Forelimb muscle (tissue), 1 donor: ENCODE measurements around the gene CTSG. TPM values are rescaled to one million over a fixed set of nuclear protein-coding genes. Genes with fewer than 3 reads are reported as not detected.
"Not testable (repeated sequence)": the region's sequence is repeated elsewhere in the genome, so short reads cannot be mapped to it uniquely, and the experiment has no call there.

Source experiments
- DNase-seq: peaks from one replicate; pipeline ENCODE4 v3.0.0-alpha.2; 2013; ENCODE audit warnings: low read depth
- polyA plus RNA-seq: library from polyadenylated mRNA; unstranded; fragments of 120-200 nt; gene quantifications from one replicate; pipeline ENCODE4 v1.2.1, GENCODE V29; 2013; ENCODE audit not compliant: insufficient read length

The CTSG gene, protein sequence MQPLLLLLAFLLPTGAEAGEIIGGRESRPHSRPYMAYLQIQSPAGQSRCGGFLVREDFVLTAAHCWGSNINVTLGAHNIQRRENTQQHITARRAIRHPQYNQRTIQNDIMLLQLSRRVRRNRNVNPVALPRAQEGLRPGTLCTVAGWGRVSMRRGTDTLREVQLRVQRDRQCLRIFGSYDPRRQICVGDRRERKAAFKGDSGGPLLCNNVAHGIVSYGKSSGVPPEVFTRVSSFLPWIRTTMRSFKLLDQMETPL
- 2.5 TPM for polyA plus RNA-seq

DNA sequence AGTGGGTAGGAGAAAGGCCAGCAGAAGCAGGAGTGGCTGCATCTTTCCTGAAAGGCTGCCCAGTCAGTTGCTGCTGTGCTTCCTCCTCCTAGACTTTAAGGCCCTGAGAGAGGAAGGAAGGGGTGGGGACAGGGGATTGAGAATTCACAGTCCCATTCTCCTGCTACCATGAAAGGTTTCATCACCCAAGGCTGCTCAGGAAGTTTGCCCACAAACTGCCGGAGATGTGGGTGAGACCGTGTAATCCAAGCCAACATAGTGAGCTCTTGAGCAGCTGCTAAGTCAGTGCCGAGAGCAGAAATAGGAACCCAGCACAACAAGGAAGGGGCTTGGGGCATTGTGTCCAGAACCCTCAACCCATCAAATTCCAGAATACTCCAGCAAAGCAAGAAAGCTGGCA lies at the start of gene CTSG:
TSS of gene CTSG (minus strand) at position 69 of the 400 bp plus-strand sequence. CDS start at position 42, 27 bp downstream.
- DNase-seq = no peak

DNA sequence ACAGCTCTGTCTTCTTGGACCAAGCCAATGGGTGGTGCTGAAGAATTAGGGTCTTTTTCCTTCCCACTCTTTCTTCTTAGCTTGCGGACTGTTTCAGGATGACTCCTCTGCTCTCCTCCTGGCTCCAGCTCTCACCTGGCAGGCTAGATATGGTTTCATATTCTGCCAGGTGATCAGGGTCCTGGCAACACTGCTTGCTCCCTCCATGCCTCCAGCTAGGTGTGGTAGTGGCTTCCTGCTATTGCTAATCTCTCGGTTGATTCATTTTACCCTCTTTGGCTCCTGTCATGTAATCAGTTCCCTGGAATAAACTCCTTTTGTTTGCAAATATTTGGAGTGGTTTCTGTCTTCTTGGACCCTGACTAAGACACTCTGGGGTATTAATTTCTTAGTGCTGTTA lies 37.7 kb upstream of the CTSG start:
- DNase-seq = no peak

GRCh38 chr14:24613241-24613640 lies 37.2 kb upstream of the CTSG start:
- DNase-seq = no peak

DNA sequence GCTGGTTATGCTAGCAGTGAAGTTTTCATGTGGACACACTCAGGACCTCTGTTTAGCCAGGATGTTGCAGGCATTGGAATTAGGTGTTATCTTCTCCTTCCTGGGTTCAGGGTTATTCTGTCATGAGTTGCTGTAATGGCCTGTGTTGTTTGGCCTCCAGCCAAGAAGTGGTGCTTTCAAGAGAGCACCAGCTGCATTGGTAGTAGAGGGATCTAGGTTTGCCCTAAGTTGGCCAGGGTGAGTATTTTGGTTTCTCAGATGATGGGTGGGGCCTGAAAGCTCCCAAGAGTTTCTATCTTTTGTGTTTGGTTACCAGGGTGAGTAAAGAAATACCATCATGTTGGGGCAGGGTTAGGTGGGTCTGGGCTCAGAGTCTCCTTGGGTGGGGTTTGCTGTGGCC lies 36.1 kb upstream of the CTSG start:
- no peak for DNase-seq

- DNase-seq = no peak
Observed at GRCh38 chr14:24609655-24610344, 33.8 kb upstream of the CTSG start, which contains the start of gene GZMH. TSS of gene GZMH (minus strand) at chr14:24609685. CDS start at chr14:24609613, 72 bp downstream.

DNA sequence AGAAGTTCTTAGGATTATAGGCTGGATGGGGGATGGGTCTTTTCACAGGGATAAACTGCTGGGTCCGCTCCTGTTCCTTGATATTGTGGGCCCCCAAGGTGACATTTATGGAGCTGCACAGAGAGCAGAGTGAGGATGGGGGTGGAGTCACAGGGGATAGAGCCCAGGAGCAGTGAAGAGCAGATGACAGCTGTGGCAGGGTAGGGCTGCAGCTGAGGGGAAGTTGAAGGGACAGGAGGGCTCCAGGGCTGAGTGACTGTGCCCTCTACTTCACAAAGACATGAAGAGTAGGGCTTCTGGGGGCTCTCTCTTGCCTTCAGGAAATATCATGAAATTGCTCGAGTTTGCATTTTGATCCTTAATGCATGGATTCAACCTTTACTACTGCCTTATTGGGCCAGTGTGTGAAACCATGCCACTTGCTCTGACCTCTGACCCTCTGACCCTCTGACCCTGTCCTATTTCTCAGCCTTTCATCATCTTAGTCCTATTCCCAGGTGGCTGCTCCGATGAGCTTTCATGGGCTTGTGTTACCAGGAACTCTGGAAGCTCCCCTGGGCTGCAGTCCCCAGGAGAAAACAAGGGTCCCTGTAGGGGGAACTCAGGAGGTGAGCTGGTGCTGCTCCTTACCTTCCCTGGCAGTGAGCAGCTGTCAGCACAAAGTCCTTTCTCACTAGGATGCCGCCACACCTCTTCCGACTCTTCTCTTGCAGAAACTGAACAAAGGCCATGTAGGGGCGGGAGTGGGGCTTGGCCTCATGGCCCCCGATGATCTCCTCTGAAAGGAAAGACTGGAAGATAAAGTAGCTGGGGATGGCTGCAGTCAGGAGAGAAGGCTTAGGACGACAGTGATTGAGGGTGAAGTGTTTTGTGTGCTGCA lies 31.8 kb upstream of the CTSG start:
- DNase-seq = no peak

- DNase-seq = no peak
Observed at GRCh38 chr14:24607081-24607480, 31.0 kb upstream of the CTSG start.

DNA sequence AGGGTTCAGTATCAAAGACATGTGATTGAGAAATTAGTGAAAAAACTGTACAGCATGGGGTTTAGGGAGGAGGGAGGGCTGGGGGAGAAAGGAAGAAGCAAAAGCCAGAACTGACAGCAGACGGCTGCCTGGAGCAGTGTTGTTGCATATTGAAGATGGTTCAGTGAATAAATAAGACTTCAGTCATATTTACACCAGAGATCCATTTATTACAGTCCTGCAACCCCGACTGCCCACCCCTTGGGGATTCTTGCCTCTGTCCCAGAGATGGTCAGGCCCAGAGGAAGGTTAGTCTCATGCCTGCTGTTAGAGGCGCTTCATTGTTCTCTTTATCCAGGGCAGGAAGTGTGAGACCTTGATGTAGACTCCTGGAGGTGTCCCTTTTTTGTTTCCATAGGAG lies 30.2 kb upstream of the CTSG start:
- DNase-seq = no peak

GRCh38 chr14:24605435-24606190 lies 29.6 kb upstream of the CTSG start:
- DNase-seq = no peak

DNA sequence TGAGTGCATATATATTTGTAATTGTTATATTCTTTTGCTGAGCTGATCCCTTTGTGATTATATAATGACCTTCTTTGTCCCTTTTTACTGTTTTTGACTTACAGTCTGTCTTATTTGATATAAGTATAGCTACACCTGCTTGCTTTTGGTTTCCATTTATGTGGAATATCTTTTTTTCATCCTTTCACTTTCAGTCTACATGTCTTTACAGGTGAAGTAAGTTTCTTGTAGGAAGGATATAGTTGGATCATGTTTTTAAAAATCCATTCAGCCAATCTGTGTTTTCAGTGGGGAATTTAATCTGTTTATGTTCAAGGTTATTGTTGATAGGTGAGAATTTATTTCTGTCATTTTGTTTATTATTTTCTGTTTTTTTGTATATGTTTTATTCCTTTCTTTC lies 21.4 kb upstream of the CTSG start:
- DNase-seq = no peak

DNA sequence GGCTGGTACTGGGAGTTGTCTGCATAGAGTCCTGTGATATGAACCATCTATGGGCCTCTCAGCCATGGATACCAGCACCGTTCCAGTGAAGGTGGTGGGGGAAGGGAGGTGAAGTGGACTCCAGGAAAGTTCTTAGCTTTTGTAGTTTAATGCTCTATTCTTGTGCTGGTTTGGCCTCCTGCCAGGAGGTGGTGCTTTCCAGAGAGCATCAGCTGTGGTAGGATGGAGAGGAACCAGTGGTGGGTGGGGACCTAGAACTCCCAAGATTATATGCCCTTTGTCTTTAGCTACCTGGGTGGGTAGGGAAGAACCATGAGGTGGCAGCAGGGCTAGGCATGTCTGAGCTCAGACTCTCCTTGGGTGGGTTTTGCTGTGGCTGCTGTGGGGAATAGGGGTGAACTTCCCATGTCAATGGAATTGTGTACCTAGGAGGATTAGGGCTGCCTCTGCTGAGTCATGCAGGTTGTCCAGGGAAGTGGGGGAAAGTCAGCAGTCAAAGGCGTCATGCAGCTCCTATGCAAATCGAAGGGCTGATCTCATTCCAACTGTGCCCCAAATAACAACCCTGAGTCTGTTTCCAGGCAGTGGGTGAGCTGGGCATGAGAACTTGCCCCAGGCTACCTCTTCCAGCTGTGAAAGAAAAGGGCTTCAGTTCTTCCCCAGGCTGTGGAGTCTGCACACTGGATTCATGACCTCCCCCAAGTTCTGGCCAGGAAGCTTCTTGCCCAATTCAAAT lies 19.2 kb upstream of the CTSG start:
- DNase-seq = no peak

DNA sequence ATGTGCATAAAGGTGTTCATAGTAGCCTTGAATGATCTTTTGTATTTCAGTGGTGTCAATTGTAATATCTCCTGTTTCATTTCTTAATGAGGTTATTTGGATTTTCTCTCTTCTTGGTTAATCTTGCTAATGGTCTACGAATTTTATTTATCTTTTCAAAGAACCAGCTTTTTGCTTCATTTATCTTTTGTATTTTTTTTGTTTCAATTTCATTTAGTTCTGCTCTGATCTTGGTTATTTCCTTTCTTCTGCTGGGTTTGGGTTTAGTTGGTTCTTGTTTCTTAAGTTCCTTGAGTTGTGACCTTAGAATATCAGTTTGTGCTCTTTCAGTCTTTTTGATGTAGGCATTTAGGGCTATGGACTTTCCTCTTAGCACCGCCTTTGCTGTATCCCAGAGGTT lies 15.0 kb upstream of the CTSG start:
- not testable (repeated sequence) for DNase-seq

GRCh38 chr14:24584402-24584801 lies 8.4 kb upstream of the CTSG start:
- DNase-seq = not testable (repeated sequence)

DNA sequence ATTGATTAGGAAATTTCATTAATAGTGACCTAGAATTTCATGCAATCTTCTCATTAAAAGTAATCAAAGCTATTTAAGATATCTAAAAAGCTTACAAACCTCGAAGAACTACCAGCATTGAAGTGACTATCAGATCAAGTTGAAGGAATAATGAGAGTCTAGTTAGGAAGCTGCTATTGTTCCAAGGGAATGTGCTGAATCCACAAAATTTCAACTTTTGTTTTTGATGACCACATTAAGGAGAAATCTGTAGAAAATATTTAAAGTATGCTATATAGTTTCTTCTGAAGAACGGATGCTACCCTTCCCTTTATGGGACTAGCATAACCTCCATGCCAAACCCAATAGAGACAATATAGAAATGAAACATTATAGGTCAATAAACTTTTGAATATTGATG lies 2.5 kb upstream of the CTSG start:
- no peak for DNase-seq

DNA sequence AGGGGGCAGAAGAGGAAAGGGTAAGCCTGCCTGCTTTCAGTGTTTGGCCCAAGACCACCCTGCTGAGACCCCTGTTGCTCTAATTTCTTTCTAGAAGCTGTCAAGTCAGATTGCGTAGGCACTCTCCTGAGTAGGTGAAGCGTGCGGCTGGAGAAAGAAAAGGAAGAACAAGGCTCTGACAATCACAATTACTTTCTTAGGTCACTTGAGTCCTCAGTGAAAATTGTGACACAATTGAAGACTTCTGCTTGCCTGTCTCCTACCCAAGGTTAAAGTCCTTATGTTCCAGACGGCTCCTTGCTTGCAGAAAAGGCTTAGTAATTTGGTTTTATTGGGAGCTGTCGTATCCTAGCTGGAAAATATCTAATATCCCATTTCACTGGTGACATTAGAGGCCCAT lies 721 bp upstream of the CTSG start:
- no peak for DNase-seq

- DNase-seq = no peak
Observed at GRCh38 chr14:24574206-24574774, 1.8 kb downstream of the CTSG start.

GRCh38 chr14:24566318-24566717 lies 9.7 kb downstream of the CTSG start:
- DNase-seq = no peak

DNA sequence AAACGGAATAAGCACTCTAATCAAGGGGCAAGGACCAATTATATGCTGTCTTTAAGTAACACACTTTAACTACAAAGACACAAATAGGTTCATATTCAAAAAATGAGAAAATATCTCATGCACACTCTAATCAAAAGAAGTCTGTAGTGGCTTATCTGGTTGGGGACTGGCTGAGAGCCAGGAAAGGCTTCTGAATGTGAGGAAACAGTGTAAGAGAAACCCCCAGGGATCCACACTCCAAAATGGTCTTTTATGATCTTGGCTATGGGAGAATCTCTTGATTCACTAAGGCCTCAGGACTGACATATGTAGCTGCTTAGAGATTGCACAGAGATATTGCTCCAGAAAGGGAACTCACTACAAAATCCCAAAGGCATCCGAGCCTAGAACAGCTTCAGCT lies 10.3 kb downstream of the CTSG start:
- no peak for DNase-seq

DNA sequence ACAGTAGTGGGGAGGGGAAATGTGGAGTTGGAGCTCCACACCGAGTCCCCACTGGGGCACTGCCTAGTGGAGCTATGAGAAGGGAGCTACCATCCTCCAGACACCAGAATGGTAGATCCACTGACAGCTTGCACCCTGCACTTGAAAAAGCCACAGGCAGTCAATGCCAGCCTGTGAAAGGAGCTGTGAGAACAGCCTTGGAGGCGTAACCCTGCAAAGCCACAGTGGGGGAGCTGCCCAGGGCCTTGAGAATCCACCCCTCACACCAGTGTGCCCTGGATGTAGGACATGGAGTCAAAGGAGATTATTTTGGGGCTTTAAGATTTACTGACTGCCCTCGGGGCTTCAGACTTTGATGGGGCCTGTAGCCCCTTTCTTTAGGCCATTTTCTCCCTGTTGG lies 12.5 kb downstream of the CTSG start:
- no peak for DNase-seq

DNA sequence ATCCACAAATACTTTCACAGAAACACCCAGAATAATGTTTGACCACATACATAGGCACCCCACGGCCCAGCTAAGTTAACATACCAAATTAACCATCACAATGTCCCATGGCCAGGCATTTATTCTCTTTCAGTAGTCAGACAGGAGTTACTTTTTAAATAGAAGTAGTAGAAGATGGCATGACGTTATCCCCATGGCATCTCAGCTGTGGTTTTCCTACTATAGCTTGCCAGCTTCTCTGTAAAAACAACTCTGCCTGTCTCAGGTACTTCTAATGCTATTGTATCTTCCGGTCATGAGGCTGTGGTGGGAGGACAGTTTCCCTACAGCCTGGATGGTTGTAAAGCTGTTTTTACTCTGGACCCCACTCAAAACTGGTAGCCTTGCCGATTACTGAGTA lies 19.3 kb downstream of the CTSG start:
- no peak for DNase-seq

- DNase-seq = not testable (repeated sequence)
Observed at GRCh38 chr14:24549064-24549463, 27.0 kb downstream of the CTSG start.
